Stimulated activated CD4-positive, alpha-beta T cell treated with anti-CD3 and anti-CD28 coated beads, TNF-alpha, amount 100 ng/mL, for 48 hours (primary cell): ENCODE results near the gene GIMD1.
"Not testable (repeated sequence)": the region's sequence is repeated elsewhere in the genome, so short reads cannot be mapped to it uniquely, and the experiment has no call there.

Source experiments
- DNase-seq, 3 donors: peaks; one replicate each; pipeline ENCODE4 v3.0.0-alpha.2; 2020; ENCODE audit warnings: low read depth in 3 of 3

Gene GIMD1

DNA sequence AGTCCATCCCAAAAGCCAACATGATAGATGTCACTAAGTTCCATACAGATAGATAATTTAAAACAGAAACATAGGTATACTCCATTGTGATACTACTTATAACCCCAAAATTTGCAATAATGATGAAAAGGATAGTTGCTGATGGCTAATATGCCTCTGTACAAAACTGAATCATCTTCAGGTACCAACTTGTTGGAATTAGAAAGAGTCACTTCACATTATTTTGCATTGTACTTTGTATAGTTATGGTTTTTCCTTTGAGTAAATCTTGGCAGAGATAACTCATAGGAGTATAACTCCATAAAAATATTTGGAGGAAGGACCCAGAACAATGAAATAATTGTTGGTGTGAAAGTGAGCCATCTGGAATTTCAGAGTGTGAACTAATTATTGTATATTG is 17.6 kb downstream of the GIMD1 start:
- DNase-seq, result no peak

DNA sequence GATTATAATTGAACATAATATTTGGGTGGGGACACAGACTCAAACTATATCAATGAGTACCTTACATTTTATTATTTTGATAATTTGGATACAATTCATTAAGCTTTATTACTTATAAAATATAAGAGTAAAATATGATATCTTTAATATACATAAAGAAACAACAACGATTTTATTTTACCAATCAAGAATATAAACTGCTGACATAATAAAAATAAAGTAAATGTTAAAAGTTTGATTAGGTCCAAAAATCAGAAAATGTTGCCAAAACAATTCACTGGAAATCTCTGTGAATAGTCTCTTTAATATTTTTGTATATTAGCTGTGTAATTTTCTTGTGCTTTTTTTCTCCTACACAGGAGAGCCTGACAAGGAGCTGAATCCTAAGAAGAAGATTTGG is 21.4 kb downstream of the GIMD1 start:
- no peak for DNase-seq

DNA sequence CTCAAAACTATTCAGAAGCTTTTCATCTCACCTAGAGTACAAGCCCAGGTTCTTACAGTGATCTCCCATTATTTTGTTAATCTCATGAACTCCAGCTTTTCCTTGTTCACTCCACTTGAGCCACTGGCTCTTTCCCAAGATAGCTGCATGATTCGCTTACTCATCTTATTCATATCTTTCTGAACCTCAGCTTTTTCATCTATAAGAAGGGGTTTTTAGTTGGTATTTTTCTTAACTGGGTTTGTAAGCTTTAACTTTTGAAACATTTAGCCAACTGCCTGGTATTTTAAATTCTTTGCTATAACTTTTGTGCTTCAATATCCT is 24.0 kb downstream of the GIMD1 start:
- DNase-seq, result no peak

DNA sequence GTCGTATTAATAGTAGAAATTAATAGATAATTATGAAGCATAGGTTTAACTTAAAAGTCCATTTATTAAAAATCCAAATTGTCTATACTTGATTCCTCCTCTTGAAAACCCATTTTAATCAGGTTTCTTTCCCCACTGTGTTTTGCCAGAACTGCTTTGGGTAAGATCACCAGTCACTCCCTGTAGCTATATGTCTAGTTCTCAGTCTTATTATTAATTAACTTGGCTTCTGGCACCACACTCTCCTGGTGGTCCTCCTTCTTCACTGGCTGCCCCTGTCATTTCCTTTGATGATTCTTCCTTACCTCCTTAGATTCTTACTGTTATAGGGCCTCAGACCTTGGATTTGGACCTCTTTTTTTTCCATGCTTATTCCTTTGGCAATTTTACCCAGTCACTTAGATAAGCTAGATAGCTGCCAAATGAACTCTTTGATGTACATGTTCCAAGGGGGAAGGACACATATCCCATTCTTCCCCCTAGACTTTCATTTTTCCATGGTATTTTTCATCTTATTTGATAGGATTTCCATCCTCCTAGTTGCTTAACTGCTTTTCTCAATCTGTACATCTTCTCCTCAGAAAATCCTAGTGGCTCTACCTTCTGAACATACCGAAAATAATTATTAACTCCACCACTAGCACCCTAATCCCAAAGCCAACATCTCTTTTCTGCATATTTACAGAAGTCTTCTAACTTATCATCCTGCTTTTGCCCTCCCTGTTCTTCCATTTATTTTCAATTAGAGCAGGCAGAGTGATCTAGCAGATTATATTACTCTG is 24.5 kb downstream of the GIMD1 start:
- DNase-seq, result no peak

DNA sequence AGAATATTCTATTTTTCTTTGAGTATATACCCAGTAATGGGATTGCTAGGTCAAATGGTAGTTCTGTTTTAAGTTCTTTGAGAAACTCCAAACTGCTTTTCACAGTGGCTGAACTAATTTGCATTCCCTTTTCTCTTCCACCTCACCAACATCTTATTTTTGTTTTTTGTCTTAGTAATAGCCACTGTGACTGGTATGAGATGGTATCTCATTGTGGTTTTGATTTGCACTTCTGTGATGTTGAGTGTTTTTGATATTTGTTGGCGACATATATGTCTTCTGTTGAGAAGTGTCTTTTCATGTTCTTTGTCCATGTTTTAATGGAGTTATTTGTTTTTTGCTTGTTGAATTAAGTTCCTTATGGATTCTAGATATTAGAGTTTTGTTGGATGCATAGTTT is 27.8 kb downstream of the GIMD1 start:
- DNase-seq, result no peak

DNA sequence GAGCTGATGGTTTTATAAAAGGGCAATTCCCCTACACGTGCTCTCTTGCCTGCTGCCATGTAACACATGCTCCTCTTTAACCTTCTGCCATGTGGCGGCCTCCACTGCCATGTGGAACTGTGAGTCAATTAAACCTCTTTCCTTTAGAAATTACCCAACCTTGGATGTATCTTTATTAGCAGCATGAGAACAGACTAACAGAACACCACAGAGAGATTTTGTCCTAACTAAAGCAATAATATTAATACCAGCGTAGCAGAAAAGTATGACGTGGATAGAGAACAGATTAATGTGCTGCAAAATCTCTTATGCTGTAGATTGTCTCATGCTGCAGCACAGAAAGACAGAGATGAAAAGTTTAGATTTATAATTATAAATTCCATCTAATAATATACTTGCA is 29.1 kb downstream of the GIMD1 start:
- no peak for DNase-seq

DNA sequence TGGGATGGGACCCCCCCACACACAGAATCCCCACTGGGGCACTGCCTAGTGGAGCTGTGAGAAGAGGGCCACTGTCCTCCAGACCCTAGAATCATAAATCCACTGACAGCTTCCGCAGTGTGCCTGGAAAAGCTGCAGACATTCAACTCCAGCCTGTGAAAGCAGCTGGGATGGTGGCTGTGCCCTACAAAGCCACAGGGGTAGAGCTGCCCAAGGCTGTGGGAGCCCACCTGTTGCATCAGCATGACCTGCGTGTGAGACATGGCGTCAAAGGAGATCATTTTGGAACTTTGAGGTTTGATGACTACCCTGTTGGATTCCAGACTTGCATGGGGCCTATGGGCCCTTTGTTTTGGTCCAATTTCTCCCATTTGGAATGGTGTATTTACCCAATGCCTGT is 29.9 kb downstream of the GIMD1 start:
- no peak for DNase-seq

DNA sequence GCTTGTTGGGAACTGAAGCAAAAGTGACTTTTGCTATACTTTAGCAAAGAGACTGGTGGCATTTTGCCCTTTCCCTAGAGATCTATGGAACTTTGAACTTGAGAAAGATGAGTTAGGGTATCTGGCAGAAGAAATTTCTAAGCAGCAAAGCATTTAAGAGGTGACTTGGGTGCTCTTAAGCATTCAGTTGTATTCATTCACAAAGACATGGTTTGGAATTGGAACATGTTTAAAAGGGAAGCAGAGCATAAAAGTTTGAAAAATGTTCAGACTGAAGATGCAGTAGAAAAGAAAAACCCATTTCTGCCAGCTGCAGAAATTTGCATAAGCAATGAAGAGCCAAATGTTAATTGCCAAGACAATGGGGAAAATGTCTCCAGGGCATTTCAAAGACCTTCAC is 30.7 kb downstream of the GIMD1 start:
- no peak for DNase-seq

DNA sequence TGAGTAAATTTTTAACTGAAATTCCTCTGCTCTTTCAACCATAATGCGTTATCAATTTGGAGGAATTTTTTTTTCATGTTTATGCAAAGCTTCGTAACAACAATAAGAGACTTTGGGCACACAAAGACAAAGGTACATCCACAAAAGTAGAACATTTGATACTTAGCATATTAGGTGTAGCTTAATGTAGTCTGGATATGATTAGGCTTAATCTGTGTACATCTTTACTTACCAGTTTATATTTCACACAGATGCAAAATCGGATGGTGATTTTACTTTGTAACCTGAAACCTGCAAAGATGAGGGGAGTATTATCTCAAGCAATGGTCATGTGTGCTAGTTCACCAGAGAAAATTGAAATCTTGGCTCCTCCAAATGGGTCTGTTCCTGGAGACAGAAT is 32.0 kb downstream of the GIMD1 start:
- no peak for DNase-seq

DNA sequence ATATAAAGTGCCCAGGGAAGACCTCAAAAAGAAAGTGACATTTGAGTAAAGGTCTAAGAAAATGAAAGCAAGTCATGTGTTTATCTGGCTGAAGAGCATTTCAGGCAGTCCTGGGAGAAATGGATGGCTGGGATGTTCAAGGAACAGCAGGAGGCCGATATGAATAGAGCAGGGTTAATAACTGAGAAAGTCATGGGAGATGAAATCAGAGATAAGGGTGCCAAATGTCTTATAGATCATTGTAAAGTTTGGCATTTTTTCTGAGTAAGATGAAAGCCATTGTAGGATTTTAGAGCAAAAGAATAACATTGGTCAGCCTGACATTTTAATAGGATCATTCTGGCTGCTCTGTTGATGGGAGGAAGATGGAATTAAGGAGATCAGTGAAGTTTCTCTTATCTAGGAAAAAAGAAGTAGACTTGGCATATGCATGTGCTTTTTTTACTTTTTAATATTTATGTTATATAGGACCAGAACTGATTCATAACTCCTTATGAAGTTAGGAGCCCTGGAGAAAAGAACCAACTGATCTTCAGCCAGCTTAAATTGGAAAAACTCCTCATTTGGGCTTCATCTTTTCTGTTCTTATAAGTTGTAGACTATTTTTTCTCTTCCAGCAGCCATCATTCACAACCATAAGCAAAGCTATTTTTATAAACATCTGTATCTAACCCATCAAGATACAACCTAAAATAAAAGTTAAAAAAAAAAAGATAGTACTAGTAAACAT is 33.7 kb downstream of the GIMD1 start:
- DNase-seq, result no peak

DNA sequence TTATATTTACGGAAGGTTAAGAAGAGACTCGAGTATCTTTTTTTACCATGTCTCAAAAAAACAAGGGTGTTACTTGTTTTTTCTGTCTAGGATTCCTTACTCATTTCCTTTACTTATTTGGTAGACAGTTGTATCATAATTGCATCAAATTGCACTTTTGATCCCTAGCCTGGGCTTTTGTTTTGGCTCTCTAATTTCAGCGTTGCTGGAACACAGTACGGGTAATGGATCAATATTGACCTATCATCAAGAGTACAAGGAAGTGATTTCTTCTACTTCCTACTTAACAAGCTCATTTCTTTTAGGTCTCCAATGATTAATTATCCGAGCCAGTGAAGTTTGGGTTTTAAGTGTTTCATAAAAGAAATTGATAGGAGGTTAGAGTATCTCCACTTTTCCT is 35.4 kb downstream of the GIMD1 start:
- no peak for DNase-seq

DNA sequence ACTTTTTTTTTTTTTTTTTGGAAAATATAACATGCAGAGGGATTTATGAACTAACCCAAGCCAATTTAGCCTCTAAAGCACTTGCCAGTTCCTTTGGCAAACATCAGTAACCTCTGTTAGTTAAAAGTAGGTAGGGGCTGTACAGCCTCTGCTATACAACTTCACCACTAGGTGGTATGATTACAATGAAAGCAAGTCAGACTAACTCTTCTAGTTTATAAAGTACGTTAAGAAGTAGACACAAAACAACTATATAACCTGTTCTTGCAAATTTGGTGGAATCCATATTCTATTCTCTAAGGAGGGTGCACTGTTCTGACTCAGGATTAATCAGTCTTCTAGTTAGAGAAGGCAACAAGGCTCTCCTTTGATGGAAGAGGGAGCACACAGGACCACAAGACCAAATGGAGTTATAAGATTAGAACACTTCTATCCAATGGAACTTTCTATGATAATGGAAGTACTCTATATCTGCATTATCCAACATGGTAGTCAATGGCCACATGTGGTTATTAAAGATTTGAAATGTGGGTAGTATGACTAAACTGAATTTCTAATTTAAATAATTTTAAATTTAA is 39.4 kb downstream of the GIMD1 start:
- no peak for DNase-seq

DNA sequence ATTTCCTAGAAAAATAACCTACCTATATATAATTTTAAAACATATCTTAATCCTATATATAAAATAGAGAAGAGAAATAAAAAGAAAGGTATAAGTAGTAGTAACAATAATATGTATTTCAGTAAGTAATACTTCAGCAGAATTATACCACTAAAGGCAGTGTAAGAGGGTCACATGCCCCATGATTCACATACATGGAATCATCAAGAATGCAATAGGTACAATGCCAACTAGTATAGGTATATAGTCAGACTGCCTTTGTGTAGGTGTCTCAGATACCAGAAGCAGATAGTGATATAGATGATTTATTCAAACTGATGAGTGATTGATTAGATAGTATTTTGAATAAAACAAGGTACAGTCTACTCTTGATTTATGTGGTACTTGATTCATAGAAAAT is 42.8 kb downstream of the GIMD1 start:
- no peak for DNase-seq

DNA sequence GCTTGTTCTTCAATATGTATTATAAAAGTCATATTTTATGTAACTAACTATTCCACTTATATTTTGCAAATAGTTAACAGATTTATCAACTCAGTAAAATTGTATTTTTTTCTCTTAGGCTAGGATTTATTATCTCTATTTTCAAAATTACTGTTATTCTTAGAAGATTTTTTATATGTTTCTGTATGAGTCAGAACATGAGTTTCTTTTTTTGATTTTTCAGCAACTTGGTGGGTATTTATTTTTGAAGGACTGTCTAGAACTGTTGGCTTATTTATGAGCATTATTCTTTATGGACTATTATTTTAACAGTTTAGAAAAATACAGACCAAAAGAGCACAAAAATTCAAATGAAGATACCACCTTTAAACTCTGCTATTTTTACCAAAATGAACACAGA is 45.5 kb downstream of the GIMD1 start:
- no peak for DNase-seq

DNA sequence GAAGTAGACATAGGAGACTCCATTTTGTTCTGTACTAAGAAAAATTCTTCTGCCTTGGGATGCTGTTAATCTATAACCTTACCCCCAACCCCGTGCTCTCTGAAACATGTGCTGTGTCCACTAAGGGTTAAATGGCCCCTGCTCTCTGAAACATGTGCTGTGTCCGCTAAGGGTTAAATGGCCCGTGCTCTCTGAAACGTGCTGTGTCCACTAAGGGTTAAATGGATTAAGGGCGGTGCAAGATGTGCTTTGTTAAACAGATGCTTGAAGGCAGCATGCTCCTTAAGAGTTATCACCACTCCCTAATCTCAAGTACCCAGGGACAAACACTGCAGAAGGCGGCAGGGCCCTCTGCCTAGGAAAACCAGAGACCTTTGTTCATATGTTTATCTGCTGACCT is 46.8 kb downstream of the GIMD1 start:
- DNase-seq, result not testable (repeated sequence)

DNA sequence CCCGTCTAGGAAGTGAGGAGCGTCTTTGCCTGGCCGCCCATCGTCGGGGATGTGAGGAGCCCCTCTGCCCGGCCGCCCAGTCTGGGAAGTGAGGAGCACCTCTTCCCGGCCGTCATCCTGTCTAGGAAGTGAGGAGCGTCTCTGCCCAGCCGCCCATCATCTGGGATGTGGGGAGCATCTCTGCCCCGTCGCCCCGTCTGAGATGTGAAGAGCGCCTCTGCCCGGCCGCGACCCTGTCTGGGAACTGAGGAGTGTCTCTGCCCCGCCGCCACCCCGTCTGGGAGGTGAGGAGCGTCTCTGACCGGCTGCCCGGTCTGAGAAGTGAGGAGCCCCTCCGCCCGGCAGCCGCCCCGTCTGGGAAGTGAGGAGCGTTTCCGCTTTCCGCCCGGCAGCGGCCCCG is 47.4 kb downstream of the GIMD1 start:
- not testable (repeated sequence) for DNase-seq

DNA sequence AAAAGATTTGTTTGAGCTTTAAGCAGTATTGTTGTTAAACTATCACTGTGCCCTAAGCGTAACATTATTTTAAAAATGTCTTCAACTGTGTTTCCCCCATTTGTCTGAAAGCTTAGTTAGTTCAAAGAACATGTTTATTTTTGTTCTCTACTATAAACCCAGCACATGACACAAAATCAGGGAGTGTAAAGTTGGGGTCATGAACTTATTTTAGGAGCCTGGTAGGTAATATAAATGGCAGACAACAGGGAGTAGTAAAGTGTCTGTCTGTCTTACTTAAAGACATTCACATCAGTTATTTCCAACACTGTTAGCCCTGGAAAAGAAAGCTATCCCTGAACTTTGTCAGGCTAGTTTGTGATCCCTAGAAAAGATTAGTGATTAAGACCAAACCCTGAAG is 48.3 kb downstream of the GIMD1 start:
- no peak for DNase-seq

DNA sequence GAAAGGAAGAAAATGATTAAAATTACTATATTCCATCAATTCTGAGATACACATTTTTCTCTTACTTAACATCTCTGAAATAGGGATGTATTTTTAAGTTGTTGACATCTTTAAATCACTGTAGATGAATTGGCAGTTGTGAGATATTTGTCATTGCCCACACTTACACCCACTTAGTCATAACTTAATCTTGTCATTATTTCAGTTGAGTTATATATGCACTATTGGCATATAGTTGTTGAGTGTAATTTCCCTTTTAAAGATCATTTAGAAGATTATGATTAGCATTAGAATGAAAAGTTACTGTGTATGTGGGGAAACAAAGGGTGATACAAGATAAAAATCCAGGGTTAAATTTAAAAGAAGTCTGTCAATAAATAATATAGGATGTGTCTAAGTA is 50.1 kb downstream of the GIMD1 start:
- no peak for DNase-seq

DNA sequence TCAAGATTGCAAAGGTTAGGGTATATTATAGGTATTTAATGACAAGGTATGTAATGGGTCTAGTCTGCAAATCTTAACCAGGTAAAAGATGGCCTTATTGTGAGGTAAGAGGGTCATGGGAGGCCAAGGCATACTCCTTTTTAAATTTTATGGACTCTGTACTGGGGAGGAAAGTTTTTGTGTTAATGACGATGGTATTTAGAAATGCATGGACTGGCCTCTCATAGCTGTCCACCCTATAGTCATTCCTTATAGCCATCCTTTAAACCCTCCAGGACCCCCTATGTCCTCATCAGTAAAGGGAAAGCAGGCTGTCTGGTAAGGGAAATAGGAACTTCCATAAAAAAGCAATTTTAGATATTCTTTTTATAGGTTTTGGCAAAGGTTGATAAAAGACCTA is 50.8 kb downstream of the GIMD1 start:
- no peak for DNase-seq

DNA sequence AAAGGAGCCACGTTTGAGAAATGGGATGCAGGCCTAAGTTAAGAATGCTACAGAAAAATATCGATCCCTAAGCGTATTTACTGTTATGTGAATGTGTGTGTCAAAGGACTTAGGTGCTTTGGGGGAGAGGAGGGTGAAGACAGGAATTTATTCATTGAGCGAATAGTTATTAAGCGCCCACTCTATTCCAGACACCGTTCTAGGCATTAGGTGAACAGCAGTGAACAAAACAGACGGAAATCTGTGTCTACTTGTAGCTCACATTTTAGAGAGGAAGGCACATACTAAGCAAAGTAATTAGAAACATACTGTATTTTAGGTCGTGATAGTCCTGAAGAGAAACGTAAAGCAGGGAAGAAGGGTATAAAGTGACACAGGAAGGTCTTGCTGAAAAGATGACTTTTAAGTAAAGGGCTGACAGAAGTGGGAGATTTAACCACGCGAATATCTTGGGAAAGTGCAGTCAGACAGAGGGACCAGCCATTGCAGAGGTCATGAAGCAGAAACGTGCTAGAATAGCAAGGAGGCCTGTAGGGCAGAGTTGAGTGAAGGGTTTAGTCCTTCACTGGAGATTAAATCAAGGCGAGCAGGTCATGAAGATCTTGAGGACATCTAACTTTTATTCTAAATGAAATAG is 51.7 kb downstream of the GIMD1 start:
- DNase-seq, result no peak

DNA sequence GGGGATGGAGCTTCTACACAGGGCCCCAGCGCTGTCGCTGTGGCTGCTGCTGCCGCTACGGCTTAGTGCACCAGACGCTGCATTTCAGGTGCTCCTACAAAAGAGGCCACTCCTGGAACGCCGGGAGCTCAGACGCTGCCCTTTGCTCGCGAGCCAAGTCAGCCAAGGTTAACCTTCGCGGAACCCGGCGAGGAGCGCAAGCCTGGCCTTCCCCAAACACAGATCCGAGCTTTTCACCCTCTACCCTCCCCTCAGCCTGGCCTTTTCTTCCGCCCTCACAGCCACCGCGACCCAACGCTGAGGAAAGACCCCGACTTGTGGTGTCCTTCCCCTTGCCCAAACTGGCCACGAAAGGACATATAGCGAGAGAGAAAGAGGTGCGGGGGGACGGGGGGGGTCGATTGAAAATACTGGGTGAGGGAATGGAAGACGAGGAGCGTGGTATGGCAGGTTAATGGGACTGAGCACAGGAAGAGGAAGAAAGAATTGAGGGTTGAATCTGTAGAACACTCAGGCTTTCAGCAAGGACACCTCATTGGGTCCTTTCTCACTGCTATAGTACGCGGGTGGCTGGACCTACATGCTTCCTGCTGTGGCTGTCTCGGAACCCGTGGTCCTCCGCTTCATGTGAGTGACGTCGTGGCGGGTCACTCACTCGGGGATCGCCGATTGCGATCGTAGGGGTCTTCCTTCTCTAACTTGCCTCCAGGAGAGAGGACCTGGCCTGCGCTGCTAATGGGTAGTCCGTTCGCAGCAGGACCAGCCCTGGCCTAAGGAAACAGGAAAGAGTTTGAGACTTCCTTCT is 52.4 kb downstream of the GIMD1 start, which contains the start of the genes AIMP1 and TBCK:
Gene AIMP1 (plus strand): TSS at position 583 of the 805 bp plus-strand sequence. CDS start 8,460 bp downstream, outside the sequence.
Gene TBCK (minus strand): TSS at position 242 of the 805 bp plus-strand sequence. CDS start 7,249 bp downstream, outside the sequence.
- DNase-seq, result peak; percentile 68 to 77 (median 74)
